Fibroblast of gingiva (primary cell): ENCODE measurements around the gene DYNC2I2.
"Not testable (repeated sequence)": the region's sequence is repeated elsewhere in the genome, so short reads cannot be mapped to it uniquely, and the experiment has no call there.

Experiments used
- DNase-seq: peaks from one replicate; pipeline ENCODE4 v3.0.0-alpha.2; 2011; ENCODE audit warnings: low read depth

Gene DYNC2I2

DNA sequence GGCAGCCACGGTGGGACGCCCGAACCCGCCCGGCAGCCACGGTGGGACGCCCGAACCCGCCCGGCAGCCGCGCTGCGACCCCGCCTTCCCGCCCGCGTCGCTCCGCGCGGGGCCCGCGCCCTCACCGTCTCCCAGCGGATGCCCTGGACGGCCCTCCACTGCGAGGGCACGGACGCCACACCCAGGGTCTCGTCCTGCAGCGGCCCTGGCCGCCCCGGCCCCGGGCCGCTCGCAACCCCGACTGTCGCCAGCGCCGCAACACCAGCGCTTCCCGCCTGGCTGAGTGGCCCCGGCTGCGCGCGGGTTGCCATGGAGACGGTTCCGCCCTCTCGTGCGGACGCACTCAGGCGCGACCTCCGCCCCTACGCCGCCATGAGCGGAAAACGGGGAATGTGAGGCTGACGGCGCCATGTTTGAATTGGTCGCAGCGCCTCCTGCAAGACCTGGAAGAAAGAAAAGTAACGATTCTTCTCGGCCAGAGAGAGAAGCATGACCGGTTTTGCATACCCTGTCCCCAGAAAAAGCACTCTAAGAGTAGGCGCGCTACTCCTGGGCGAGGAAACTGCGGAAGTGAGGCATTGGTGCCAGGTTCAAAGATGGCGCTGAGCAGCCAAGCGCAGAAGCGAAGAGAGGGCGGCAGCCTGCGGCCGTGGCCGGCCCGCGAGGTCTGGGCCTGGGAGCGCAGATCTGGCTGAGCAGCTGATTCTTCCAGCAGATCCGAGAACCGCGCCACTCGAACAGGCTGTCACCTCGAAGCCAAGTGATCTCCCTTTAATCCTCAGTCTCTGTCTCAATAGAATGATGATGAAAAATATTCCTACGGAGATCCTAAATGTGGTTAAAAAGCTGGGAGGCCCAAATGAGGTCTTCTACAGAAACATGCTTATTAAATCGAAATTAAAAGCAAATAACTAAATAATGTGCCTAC, at the start of gene DYNC2I2:
Gene DYNC2I2, minus strand, starts transcription at position 432 of the 928 bp plus-strand sequence. Its CDS starts 121 bp downstream, at position 311.
- peak; percentile 92 for DNase-seq

DNA sequence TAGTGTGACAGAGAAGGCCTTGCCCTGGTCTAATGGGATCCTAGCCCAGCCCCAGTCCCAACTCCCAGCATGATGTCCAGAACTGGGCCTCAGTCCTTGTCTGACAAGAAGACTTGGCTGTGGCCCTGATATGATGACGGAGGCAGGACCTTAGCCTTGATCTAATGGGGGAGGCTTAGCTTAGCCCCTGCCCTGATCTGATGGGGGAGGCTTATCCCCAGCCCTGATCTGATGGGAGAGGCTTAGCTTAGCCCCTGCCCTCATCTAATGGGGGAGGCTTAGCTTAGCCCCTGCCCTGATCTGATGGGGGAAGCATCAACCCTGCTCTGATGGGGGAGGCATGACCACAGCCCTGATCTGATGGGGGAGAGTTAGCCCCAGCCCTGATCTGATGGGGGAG, 49.4 kb upstream of the DYNC2I2 start:
- no peak for DNase-seq

GRCh38 chr9:128705051-128705965, 48.7 kb upstream of the DYNC2I2 start:
- DNase-seq: no peak

DNA sequence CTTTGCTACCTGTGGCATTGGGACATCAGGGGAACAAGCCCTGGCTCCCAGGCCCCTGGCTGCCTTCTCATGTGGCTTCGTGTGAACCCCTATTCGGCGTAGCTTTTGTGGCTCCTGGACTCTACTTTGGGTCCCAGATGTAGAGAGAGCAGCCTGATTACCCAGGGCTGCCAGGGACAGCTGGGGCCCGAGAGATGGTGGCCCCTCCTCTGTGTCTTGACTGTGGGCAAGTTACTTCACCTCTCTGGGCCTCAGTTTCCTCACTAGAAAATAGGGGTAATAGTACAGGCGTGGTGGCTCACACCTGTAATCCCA, 47.7 kb upstream of the DYNC2I2 start:
- DNase-seq: no peak

GRCh38 chr9:128703616-128704355, 47.1 kb upstream of the DYNC2I2 start:
- DNase-seq: no peak

DNA sequence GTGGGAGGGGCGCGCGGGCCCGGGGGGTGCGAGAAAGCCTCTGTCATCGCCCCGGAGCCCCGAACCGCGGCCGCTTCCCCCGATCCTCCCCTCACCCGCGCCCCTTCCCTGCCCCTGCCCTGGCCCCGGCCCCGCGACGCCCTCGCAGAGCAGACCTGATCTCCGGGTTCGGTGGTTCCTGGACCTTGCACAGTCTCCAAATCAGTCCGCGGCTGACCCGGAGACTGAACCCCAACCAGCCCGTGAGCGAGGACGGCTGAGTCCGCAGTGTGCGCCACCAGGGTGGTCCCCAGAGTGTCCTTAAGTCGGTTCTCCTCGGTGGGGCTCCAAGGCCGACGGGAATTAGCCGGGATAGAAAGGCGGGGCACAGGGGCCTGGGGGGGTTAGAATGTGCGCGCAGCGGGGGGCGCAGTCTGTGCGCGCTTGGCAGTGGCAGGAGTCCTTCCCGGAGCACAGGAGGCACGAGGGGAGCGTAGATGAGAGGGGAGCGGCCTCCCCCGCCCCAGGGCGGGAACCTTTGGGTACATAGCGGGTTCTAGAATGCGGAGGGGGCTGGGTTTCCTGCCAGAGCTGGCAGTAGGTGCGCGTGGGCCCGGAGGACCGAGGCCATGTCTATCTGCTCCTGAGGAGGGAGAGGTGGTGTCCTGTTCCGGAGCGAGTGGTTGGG, 46.4 kb upstream of the DYNC2I2 start:
- no peak for DNase-seq

DNA sequence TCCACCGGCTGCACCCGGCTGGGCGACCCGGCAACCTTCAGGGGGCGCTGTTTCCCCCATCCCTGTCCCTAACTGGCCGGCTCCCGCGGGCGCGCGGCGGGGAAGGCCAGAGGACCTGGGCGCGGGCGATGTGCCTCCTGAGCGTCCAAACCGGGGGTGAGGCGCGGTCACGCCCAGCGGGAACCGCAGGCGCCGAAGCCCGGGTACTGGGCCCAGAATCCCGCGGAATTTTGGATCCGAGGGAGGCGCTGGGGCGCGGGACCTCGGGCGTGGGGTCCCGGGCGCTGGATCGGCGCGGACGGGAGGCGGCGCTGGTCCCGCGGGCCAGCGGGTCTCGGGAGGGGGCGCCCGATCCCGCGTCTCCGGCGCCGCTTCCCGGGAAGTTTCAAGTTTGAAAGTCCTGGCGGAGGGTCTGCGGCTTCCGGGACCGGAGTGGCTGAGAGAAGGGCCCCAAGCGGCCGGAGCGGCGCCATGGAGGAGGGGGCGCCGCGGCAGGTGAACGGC, 45.9 kb upstream of the DYNC2I2 start, which contains the start of gene PKN3:
Gene PKN3, plus strand, starts transcription at position 59 of the 504 bp plus-strand sequence. Its CDS starts 413 bp downstream, at position 472.
- peak; percentile 68 for DNase-seq

GRCh38 chr9:128701227-128701854, 44.7 kb upstream of the DYNC2I2 start:
- no peak for DNase-seq

DNA sequence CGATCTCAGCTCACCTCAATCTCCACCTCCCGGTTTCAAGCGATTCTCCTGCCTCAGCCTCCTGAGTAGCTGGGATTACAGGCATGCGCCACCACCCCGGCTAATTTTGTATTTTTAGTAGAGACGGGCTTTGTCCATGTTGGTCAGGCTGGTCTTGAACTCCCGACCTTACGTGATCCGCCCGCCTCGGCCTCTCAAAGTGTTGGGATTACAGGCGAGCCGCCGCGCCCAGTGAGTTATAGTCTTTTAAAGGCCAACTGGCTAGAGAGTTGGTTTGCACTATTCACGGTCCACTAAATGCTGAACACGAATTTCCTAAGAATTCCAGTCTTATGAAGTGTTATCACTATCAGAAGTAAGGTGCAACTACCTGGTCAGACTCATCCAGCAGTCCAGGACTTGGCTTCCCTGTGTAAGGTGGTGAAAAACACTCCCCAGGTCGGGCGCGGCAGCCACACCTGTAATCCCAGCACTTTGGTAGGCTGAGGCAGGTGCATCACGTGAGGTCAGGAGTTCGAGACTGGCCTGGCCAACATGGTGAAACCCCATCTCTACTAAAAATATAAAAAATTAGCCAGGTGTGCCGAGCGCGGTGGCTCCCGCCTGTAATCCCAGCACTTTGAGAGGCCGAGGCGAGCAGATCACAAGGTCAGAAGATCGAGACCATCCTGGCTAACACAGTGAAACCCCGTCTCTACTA, 42.6 kb upstream of the DYNC2I2 start:
- not testable (repeated sequence) for DNase-seq

DNA sequence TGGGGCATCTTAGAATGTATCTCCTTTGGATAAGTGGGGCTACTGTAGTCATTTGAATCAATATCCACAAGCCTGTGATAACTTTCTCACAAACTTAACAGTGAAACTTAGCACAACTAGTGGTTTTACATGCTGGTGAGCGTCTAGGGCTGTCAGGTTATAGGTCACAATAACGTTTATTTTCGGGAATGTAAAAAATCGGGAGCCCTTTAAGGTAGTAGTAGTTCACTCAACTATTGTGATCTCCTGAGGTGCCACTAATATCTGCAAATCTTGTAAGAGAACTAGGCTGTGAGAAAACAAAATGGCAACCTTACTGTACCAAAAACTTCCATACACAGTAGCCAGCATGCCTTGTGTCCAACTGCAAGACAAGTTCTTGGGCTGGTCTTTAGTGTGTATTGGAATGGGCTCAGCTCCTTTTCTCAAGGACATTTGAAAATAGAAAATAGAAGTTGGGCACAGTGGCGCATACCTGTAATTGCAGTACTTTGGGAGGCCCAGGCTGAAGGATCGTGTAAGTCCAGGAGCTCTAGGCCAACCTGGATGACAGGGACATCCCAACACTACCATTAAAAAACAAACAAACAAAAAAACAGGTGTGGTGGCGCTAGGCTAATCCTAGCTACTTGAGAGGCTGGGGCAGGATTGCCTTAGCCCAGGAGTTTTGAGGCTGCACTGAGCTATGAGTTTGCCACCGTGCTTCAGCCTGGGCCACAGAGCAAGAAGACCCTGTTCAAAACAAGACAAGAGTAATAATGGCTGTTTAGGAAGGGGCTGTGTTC, 40.5 kb upstream of the DYNC2I2 start:
- no peak for DNase-seq

DNA sequence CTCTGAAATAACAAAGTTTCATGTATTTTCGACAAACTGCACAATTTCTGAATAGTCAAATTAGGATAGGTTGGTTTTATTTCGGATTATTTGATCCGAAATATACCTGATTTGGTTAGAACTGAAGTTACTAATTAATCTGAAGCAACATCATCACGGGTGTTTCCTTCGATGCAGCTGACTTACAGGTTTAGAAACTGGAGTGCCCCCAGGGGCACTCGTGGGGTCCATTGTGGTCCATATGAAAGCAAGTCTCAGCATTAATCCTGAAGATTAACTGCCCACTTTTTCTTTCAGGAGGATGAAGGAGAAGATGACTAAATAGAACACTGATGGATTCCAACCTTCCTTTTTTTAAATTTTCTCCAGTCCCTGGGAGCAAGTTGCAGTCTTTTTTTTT, 37.7 kb upstream of the DYNC2I2 start:
- no peak for DNase-seq

GRCh38 chr9:128693738-128694137, 37.1 kb upstream of the DYNC2I2 start:
- not testable (repeated sequence) for DNase-seq

GRCh38 chr9:128690684-128691034, 34.0 kb upstream of the DYNC2I2 start:
- DNase-seq: no peak

DNA sequence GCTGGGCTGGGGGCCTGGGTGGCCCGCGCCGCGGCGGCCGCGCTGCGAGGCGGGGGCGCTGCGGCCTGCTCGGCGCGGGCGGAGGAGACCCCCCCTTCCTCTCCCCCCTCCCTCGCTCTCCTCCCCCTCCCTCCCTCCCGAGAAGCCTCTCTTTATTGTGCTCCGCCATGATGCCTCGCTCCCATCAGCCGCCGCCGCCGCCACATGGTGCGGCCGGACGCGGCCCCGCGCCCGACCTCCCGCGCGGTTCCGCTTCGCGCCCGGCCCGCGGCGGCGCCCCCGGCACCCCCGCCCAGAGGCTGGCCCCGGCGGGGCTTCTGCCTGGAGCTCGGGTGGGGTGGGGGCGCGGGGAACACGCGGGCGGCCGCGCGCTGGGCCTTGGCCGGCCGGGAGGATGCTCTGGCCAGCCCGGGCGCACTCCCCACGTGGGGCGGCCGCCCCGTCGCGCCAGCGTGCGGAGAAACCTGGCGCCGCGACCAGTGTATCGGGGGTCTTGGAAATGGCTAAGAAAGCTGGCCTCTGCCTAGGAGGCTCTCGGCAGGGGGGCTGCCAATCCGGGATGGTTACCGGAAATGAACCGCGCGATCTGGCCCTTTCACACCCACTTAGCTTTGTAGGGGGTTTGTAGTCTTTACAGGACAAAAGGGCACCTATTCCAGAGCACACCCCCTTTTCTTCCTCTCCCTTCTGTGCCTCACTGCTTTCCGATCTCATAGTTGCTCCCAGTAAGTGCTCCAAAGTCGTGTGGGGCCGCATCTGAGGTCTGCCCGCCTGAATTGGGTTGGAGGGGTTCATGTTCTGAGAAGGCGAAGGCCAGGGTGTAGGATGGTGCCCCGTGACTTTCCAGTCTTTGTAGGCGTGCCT, 33.4 kb upstream of the DYNC2I2 start:
- peak; percentile 52 for DNase-seq

DNA sequence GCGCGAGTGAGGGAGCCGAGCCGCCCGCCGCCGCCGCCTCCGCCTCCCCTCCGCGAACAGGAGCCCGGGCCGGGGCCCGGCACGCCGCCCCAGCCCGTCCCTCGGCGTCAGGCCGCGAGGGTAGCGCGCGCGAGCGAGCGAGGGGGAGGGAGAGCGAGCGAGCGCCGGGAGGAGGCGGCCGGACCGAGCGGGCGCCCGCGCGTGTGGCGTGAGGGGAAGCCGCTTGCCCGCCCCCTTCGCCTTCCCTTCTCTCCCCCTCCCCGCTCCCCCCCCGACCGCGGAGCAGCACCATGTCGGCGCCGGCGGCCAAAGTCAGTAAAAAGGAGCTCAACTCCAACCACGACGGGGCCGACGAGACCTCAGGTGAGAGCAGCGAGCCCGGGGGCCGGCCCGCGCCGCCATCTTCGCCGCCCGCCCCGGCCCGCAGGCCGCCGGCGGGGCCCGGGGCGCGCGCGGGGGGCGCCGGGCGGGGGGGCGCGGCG, 32.7 kb upstream of the DYNC2I2 start:
- no peak for DNase-seq

- peak; percentile 92 for DNase-seq
Measured at GRCh38 chr9:128688501-128689292, 32.0 kb upstream of the DYNC2I2 start, which contains the start of gene SET. Gene SET, plus strand, starts transcription at chr9:128689222. Its CDS starts 361 bp downstream, at chr9:128689583.

- no peak for DNase-seq
Measured at GRCh38 chr9:128687453-128687852, 30.8 kb upstream of the DYNC2I2 start.
